Fibroblast of pulmonary artery (primary cell): Measurements from ENCODE around the gene ARHGAP1.

Source experiments
- DNase-seq: peaks from one replicate; pipeline ENCODE4 v3.0.0-alpha.2; 2010; ENCODE audit warnings: low read depth
- H3K4me3 ChIP-seq: replicated peaks from 2 replicates; pipeline ENCODE4 v1.5.1; 2011; ENCODE audit warnings: low read depth, mild to moderate bottlenecking, control low read depth, low read length, moderate library complexity
- CTCF ChIP-seq: IDR thresholded peaks from 2 replicates; pipeline ENCODE4 v1.5.1; 2011; ENCODE audit warnings: mild to moderate bottlenecking, control low read depth, low read length, inconsistent platforms; ENCODE audit errors: missing control alignments

The ARHGAP1 gene

GRCh38 chr11:46677169-46677568 is 23.2 kb downstream of the ARHGAP1 start:
- TF ChIP-seq CTCF = no peak
- H3K4me3 ChIP-seq = no peak overlapping the region
- DNase-seq = no peak

- DNase-seq = no peak
- H3K4me3 ChIP-seq = no peak overlapping the region
- TF ChIP-seq CTCF = no peak
Measured at GRCh38 chr11:46676436-46677158, 23.8 kb downstream of the ARHGAP1 start.

- H3K4me3 ChIP-seq = no peak overlapping the region
- DNase-seq = no peak
- no peak for TF ChIP-seq CTCF
Measured at GRCh38 chr11:46675949-46676348, 24.5 kb downstream of the ARHGAP1 start.

- no peak overlapping the region for H3K4me3 ChIP-seq
- TF ChIP-seq CTCF = peak; percentile 4
- DNase-seq = peak; percentile 59
Measured at GRCh38 chr11:46675288-46675851, 25.0 kb downstream of the ARHGAP1 start.

- TF ChIP-seq CTCF = no peak
- no peak overlapping the region for H3K4me3 ChIP-seq
- no peak for DNase-seq
Measured at GRCh38 chr11:46674463-46675287, 25.7 kb downstream of the ARHGAP1 start.

- DNase-seq = no peak
- H3K4me3 ChIP-seq = no peak overlapping the region
- TF ChIP-seq CTCF = no peak
Measured at GRCh38 chr11:46673713-46674462, 26.5 kb downstream of the ARHGAP1 start.
